IMR-90 (cell line): ENCODE results near the gene TMEM30A. TPM values are rescaled to one million over a fixed set of nuclear protein-coding genes. Genes with fewer than 3 reads are reported as not detected.

Experiments used
- ATAC-seq: fragments of 200-7000 bp; cut with Tn5 transposase; 2 replicates; pipeline ENCODE4 v1.9.1; 2020; ENCODE audit warnings: low read depth, mild to moderate bottlenecking, moderate library complexity
- BruUV-seq: library from RNA; stranded (reverse); fragments of 400-500 nt; replicated peaks from 2 replicates; lab custom pipeline; 2021; lab: Mats Ljungman, UMichigan
- CTCF ChIA-PET: fragments of 300-600 bp; formaldehyde crosslinking; extraction: SDS; loops from one replicate; lab custom pipeline; 2021; ENCODE audit warnings: antibody characterized with exemption; lab: Yijun Ruan, JAX
- POLR2A ChIA-PET: fragments of 300-600 bp; sonication (Branson Sonifier 250); formaldehyde crosslinking; loops from one replicate; lab custom pipeline; 2022; ENCODE audit warnings: antibody characterized with exemption; ENCODE audit not compliant: unreplicated experiment; lab: Charles Lee
- DNase-seq: peaks from one replicate; pipeline ENCODE4 v3.0.0; 2013
- H2AFZ ChIP-seq: replicated peaks from 2 replicates; pipeline ENCODE3; 2013; ENCODE audit warnings: low read length, mild to moderate bottlenecking; ENCODE audit not compliant: poor library complexity
- H2AK5ac ChIP-seq: 2 replicates; pipeline ENCODE4 v1.6.1; 2013; ENCODE audit warnings: low read depth, low read length, inconsistent platforms
- H2AK9ac ChIP-seq: replicated peaks from 2 replicates; pipeline ENCODE3; 2013; ENCODE audit warnings: mild to moderate bottlenecking, low read depth, low read length, moderate library complexity; ENCODE audit not compliant: poor library complexity
- H2BK120ac ChIP-seq: 2 replicates; pipeline ENCODE4 v1.6.1; 2013; ENCODE audit warnings: low read depth, low read length, inconsistent platforms
- H2BK15ac ChIP-seq: 3 replicates; pipeline ENCODE4 v1.6.1; 2013; ENCODE audit warnings: low read depth, low read length, inconsistent platforms
- H2BK20ac ChIP-seq: 2 replicates; pipeline ENCODE4 v1.6.1; 2013; ENCODE audit warnings: low read depth, mild to moderate bottlenecking, inconsistent platforms, low read length, moderate library complexity
- H2BK5ac ChIP-seq: 2 replicates; pipeline ENCODE4 v1.6.1; 2013; ENCODE audit warnings: mild to moderate bottlenecking, low read depth, low read length, inconsistent platforms; ENCODE audit not compliant: poor library complexity, severe bottlenecking
- H3K14ac ChIP-seq: replicated peaks from 2 replicates; pipeline ENCODE4 v1.6.1; 2013; ENCODE audit warnings: low read depth, low read length, inconsistent platforms
- H3K18ac ChIP-seq: 2 replicates; pipeline ENCODE4 v1.6.1; 2013; ENCODE audit warnings: low read depth, low read length, control low read depth
- H3K23ac ChIP-seq: 2 replicates; pipeline ENCODE4 v1.6.1; 2013; ENCODE audit warnings: low read depth, low read length, inconsistent platforms
- H3K27ac ChIP-seq: 2 replicates; pipeline ENCODE4 v1.5.1; 2013; ENCODE audit warnings: mild to moderate bottlenecking, control low read depth, low read length; ENCODE audit not compliant: insufficient read depth
- H3K27me3 ChIP-seq: 2 replicates; pipeline ENCODE4 v1.6.1; 2013; ENCODE audit warnings: low read length; ENCODE audit not compliant: control insufficient read depth, insufficient read depth
- H3K36me3 ChIP-seq: 2 replicates; pipeline ENCODE4 v1.6.1; 2013; ENCODE audit warnings: low read length, mixed read lengths; ENCODE audit not compliant: control insufficient read depth, insufficient read depth
- H3K4ac ChIP-seq: 2 replicates; pipeline ENCODE4 v1.6.1; 2013; ENCODE audit warnings: low read depth, low read length, inconsistent platforms
- H3K4me1 ChIP-seq: 2 replicates; pipeline ENCODE4 v1.6.1; 2013; ENCODE audit warnings: low read length, mixed read lengths; ENCODE audit not compliant: control insufficient read depth, insufficient read depth
- H3K4me2 ChIP-seq: 2 replicates; pipeline ENCODE4 v1.6.1; 2013; ENCODE audit warnings: low read depth, mild to moderate bottlenecking, control low read depth, low read length, moderate library complexity
- H3K4me3 ChIP-seq: 2 replicates; pipeline ENCODE4 v1.5.1; 2013; ENCODE audit warnings: low read depth, mild to moderate bottlenecking, control low read depth, low read length, moderate library complexity; ENCODE audit not compliant: insufficient read depth
- H3K56ac ChIP-seq: 2 replicates; pipeline ENCODE4 v1.6.1; 2013; ENCODE audit warnings: low read length, inconsistent platforms; ENCODE audit not compliant: insufficient read depth; ENCODE audit errors: extremely low read depth
- H3K79me1 ChIP-seq, 2 experiments: 2 replicates each; pipeline ENCODE4 v1.6.1; 2013; ENCODE audit warnings: low read length in 2 of 2, inconsistent platforms in 1 of 2, low read depth in 1 of 2
- H3K9ac ChIP-seq: 2 replicates; pipeline ENCODE4 v1.6.1; 2013; ENCODE audit warnings: low read depth, low read length, control low read depth
- H3K9me1 ChIP-seq: 2 replicates; pipeline ENCODE4 v1.6.1; 2013; ENCODE audit warnings: low read length, inconsistent platforms; ENCODE audit not compliant: insufficient read depth
- H3K9me3 ChIP-seq: 2 replicates; pipeline ENCODE4 v1.6.1; 2013; ENCODE audit warnings: low read length; ENCODE audit not compliant: control insufficient read depth, insufficient read depth
- H4K20me1 ChIP-seq: 2 replicates; pipeline ENCODE4 v1.6.1; 2013; ENCODE audit warnings: low read length, inconsistent platforms; ENCODE audit not compliant: insufficient read depth
- H4K5ac ChIP-seq: 2 replicates; pipeline ENCODE4 v1.6.1; 2013; ENCODE audit warnings: mild to moderate bottlenecking, low read depth, low read length, control low read depth
- H4K8ac ChIP-seq, 2 experiments: 2 replicates each; pipeline ENCODE4 v1.6.1; 2013; ENCODE audit warnings: low read depth in 2 of 2, low read length in 2 of 2, control low read depth in 1 of 2, inconsistent platforms in 1 of 2
- H4K91ac ChIP-seq: 2 replicates; pipeline ENCODE4 v1.6.1; 2013; ENCODE audit warnings: low read depth, low read length, inconsistent platforms; ENCODE audit not compliant: insufficient read depth
- BHLHE40 ChIP-seq: fragments of 150-350 bp; IDR thresholded peaks from 2 replicates; pipeline ENCODE4 v1.6.1; 2016; ENCODE audit warnings: mild to moderate bottlenecking, low read depth, low read length
- FOS ChIP-seq: fragments of 150-350 bp; IDR thresholded peaks from 2 replicates; pipeline ENCODE4 v1.6.1; 2016; ENCODE audit warnings: low read depth, low read length
- MAFK ChIP-seq: IDR thresholded peaks from 2 replicates; pipeline ENCODE4 v1.6.1; 2012; ENCODE audit warnings: low read depth, low read length, improper control_type of control experiment
- MXI1 ChIP-seq: IDR thresholded peaks from 2 replicates; pipeline ENCODE4 v1.6.1; 2012; ENCODE audit warnings: low read depth, mild to moderate bottlenecking, low read length, moderate library complexity, borderline replicate concordance
- RAD21 ChIP-seq: IDR thresholded peaks from 2 replicates; pipeline ENCODE4 v1.6.1; 2012; ENCODE audit warnings: low read length, improper control_type of control experiment
- RFX5 ChIP-seq: IDR thresholded peaks from 2 replicates; pipeline ENCODE4 v1.8.0; 2012; ENCODE audit warnings: low read depth, mild to moderate bottlenecking, low read length, moderate library complexity
- WGBS, 2 experiments: methylation state at CpG; one replicate each; pipeline versions ENCODE4 v1.1.5 to v1.1.7; 2013; ENCODE audit warnings: missing lambda C conversion rate in 2 of 2; ENCODE audit not compliant: insufficient read length in 1 of 2; ENCODE audit errors: extremely low coverage in 2 of 2; 5-methylcytosine and 5-hydroxymethylcytosine counted together
- dilution Hi-C: fragments of 300-500 bp; cut with HindIII; formaldehyde crosslinking; loops from one replicate; pipeline ENCODE4 v1.14.3; 2018; ENCODE audit warnings: low sequenced_read_pairs; ENCODE audit not compliant: unreplicated experiment
- in situ Hi-C: fragments of 300-500 bp; cut with MboI; formaldehyde crosslinking; loops from 3 replicates; pipeline ENCODE4 v1.14.3; 2019; ENCODE audit warnings: low sequenced_read_pairs, inconsistent platforms, mixed read lengths
- intact Hi-C: fragments of 100-400 bp; cut with micrococcal nuclease; formaldehyde crosslinking; loops from 2 replicates; pipeline ENCODE4 v1.10.0; 2022
- polyA plus RNA-seq, 3 experiments: library from polyadenylated mRNA; depleted of rRNA; stranded (reverse); fragments of >200 nt; gene quantifications; 2 replicates each; pipeline ENCODE4 v1.2.3, GENCODE V29; 2012; ENCODE audit warnings: low replicate concordance in 1 of 3
- total RNA-seq: library from RNA; depleted of rRNA; stranded (reverse); fragments of >200 nt; gene quantifications from 2 replicates; pipeline ENCODE4 v1.2.3, GENCODE V29; 2012
- TF ChIP-seq, protein P1 (sequence below): fragments of 150-350 bp; IDR thresholded peaks from 2 replicates; pipeline ENCODE4 v1.6.1; 2017; ENCODE audit warnings: mild to moderate bottlenecking, antibody characterized with exemption, low read length, low read depth
- TF ChIP-seq, protein P2 (sequence below): fragments of 150-350 bp; IDR thresholded peaks from 2 replicates; pipeline ENCODE4 v1.6.1; 2016; ENCODE audit warnings: low read depth, mild to moderate bottlenecking, low read length, moderate library complexity, borderline replicate concordance

The TMEM30A gene
- total and polyA plus RNA-seq, 2 of the 4 experiments (the other 2 are of a cell fraction), result 48.5 to 111 TPM

DNA sequence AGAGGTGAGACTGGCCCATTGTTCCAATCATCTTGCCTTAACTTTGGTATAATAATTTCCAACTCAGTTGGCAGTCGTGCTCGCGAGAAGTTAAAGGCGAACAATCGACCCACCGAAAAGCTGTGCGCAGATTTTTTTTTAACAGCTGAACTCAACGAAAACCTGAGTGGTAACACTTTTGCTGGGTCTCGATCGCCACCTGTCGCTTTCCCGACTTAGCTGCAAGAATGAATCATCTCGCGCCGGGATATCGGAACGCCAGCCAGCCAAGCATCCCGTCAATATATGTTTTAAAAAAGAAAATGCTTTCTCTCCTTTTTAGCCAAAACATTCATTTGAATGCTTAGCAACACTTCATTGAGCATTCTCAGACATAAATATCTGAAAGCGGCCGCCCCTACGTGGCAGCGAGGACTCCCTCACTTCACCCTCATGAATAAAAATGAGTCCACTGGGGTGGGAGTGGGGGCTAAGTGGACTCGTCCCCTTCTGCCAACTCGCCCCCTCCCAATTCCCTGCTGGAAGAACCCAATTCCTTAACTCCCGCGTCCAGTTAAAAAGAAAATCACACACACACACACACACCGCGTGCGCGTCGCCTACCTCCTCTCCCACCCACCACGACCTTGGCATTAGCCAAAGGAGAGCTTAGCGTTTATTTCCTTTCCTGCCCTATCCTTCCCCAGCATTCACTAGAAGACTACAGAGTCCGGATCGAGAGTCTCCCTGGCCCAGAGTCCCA is 80.2 kb downstream of the TMEM30A start (continued):
- TF ChIP-seq, protein P1, sequence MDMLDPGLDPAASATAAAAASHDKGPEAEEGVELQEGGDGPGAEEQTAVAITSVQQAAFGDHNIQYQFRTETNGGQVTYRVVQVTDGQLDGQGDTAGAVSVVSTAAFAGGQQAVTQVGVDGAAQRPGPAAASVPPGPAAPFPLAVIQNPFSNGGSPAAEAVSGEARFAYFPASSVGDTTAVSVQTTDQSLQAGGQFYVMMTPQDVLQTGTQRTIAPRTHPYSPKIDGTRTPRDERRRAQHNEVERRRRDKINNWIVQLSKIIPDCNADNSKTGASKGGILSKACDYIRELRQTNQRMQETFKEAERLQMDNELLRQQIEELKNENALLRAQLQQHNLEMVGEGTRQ, result no peak
- TF ChIP-seq FOS, result peak; percentile 60; the same call in 1 of the 2 replicates

DNA sequence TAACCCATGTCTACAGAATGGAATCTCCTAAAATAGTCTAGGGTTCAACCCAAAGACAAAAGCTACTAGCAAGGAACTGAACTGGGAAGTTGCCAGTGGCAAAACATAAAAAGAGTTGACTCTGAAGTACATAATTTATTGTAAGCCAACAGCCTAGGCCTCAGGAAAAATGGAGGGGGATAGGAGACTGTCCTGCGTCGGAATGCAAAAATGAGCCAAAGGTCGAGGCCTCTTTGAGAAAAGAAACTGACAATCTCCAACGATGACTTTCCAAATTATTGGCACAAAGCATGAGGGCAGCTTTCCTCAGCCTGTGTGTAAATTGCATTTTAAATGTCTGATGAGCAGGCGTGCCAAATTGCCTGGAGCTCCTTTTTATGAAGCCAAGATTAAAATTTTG is 80.9 kb downstream of the TMEM30A start:
- H4K8ac ChIP-seq, result peak overlapping the region; percentile 35 to 78; a peak in 3 of 4 replicates
- H3K4me3 ChIP-seq, result peak overlapping the region; percentile 75
- H3K4ac ChIP-seq, result peak overlapping the region; percentile 57
- ATAC-seq, result no peak
- peak overlapping the region; percentile 24 for H2AK5ac ChIP-seq
- dilution Hi-C loops (no loop called here), intact Hi-C loops (loop anchor here (1.0 to 10.0 kb wide), 4 partner anchors 109 to 1233 kb away; no protein-coding TSS in a partner anchor), in situ Hi-C loops (loop anchor here (10.0 kb wide), 1 partner anchor 789 kb away; no protein-coding TSS in a partner anchor)
- H2BK5ac ChIP-seq, result peak overlapping the region; percentile 87
- H3K27ac ChIP-seq, result peak overlapping the region; percentile 89
- peaks cover 7% of the 10 kb centered on the region for H3K36me3 ChIP-seq
- ChIA-PET POLR2A (interaction anchor here (1.4 kb wide), 1 partner anchor 1100 kb away, joined by 6 read pairs; no protein-coding TSS in a partner anchor), CTCF (interaction anchor here (0.6 to 2.6 kb wide), 7 partner anchors 55 to 1116 kb away, joined by 3 to 9 read pairs (median 4); no protein-coding TSS in a partner anchor)
- BruUV-seq, result no TSS peak
- peak overlapping the region; percentile 86 for H3K9ac ChIP-seq
- peaks cover 3% of the 10 kb centered on the region; the same call in 1 of the 2 replicates for H3K9me1 ChIP-seq
- H3K4me2 ChIP-seq, result peak overlapping the region; percentile 93
- peak; percentile 36 for DNase-seq
- peak overlapping the region; percentile 83 for H3K56ac ChIP-seq
- TF ChIP-seq RFX5 (no peak), MXI1 (no peak), BHLHE40 (no peak), MAFK (no peak), RAD21 (no peak)
- TF ChIP-seq, protein P2, sequence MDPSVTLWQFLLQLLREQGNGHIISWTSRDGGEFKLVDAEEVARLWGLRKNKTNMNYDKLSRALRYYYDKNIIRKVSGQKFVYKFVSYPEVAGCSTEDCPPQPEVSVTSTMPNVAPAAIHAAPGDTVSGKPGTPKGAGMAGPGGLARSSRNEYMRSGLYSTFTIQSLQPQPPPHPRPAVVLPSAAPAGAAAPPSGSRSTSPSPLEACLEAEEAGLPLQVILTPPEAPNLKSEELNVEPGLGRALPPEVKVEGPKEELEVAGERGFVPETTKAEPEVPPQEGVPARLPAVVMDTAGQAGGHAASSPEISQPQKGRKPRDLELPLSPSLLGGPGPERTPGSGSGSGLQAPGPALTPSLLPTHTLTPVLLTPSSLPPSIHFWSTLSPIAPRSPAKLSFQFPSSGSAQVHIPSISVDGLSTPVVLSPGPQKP, result no peak
- peaks cover 48% of the 10 kb centered on the region for H4K20me1 ChIP-seq
- peak overlapping the region; percentile 41 for H4K5ac ChIP-seq
- H2BK120ac ChIP-seq, result peak overlapping the region; percentile 70
- peak overlapping the region; percentile 87 for H3K23ac ChIP-seq
- H2BK20ac ChIP-seq, result peak overlapping the region; percentile 17; the same call in 1 of the 2 replicates
- H2BK15ac ChIP-seq, result peak overlapping the region; percentile 32; the same call in 2 of the 3 replicates
- peaks cover 0 to 29% of the 10 kb centered on the region in 2 experiments; a peak in 2 of 4 replicates for H3K79me1 ChIP-seq
- whole genome bisulfite sequencing, 2 experiments, result no CpG with 5 or more reads among the region's 5 CpGs
- peak overlapping the region; percentile 83 for H3K14ac ChIP-seq
- H3K9me3 ChIP-seq, result no peaks in the 10 kb centered on the region
- peaks cover 27% of the 10 kb centered on the region for H3K4me1 ChIP-seq
- H4K91ac ChIP-seq, result peak overlapping the region; percentile 27
- H3K27me3 ChIP-seq, result no peaks in the 10 kb centered on the region
- no peak overlapping the region for H2AK9ac ChIP-seq
- H3K18ac ChIP-seq, result peak overlapping the region; percentile 82
- no peak overlapping the region for H2AFZ ChIP-seq
